Peyer's patch (tissue), 4 donors: Measurements from ENCODE around the gene ACAT2. TPM values are rescaled to one million over a fixed set of nuclear protein-coding genes. Genes with fewer than 3 reads are reported as not detected.

Experiments
- DNase-seq, 3 donors: peaks; one replicate each; pipeline ENCODE4 v3.0.0-alpha.2; 2017 to 2019
- H3K27ac ChIP-seq, 4 donors: fragments of 200-600 bp; sonication (generic); one replicate each; pipeline ENCODE4 v1.5.1; 2016 to 2019
- H3K27me3 ChIP-seq, 2 donors: fragments of 200-600 bp; sonication (generic); one replicate each; pipeline ENCODE4 v1.5.1; 2019
- H3K36me3 ChIP-seq, 3 donors: fragments of 200-600 bp; sonication (generic); one replicate each; pipeline ENCODE4 v1.5.1; 2016 to 2019
- H3K4me1 ChIP-seq, 4 donors: fragments of 200-600 bp; sonication (generic); one replicate each; pipeline ENCODE4 v1.5.1; 2016 to 2019
- H3K4me3 ChIP-seq, 4 donors: fragments of 200-600 bp; sonication (generic); 1 replicate in 3 of 4; 2 replicates in 1 of 4; pipeline ENCODE4 v1.5.1; 2016 to 2019; ENCODE audit warnings: mild to moderate bottlenecking in 1 of 4
- H3K9me3 ChIP-seq, 4 donors: fragments of 200-600 bp; sonication (generic); one replicate each; pipeline ENCODE4 v1.5.1; 2016 to 2019; ENCODE audit warnings: mild to moderate bottlenecking in 1 of 4
- POLR2A ChIP-seq, 2 donors: fragments of 450-650 bp; IDR thresholded peaks; one replicate each; pipeline ENCODE4 v1.5.1; 2017; ENCODE audit warnings: antibody characterized with exemption in 2 of 2, mild to moderate bottlenecking in 2 of 2, moderate library complexity in 2 of 2
- total RNA-seq, 4 donors: library from RNA; depleted of rRNA; stranded (reverse); fragments of >200 nt; gene quantifications; one replicate each; pipeline ENCODE4 v1.1.0, GENCODE V29; 2016
- TF ChIP-seq, protein P1 (sequence below), 6 experiments: fragments of 450-650 bp in 4 of 6; fragments of 200-600 bp in 2 of 6; sonication (generic) in 1 of 6; IDR thresholded peaks; one replicate each; pipeline ENCODE4 v1.5.1; 2017 to 2019; ENCODE audit warnings: antibody characterized with exemption in 6 of 6, mild to moderate bottlenecking in 3 of 6, moderate library complexity in 1 of 6

Gene ACAT2
- total RNA-seq, 4 donors from 2014 or later: 6.6 to 22.2 (median 16.5) TPM

DNA sequence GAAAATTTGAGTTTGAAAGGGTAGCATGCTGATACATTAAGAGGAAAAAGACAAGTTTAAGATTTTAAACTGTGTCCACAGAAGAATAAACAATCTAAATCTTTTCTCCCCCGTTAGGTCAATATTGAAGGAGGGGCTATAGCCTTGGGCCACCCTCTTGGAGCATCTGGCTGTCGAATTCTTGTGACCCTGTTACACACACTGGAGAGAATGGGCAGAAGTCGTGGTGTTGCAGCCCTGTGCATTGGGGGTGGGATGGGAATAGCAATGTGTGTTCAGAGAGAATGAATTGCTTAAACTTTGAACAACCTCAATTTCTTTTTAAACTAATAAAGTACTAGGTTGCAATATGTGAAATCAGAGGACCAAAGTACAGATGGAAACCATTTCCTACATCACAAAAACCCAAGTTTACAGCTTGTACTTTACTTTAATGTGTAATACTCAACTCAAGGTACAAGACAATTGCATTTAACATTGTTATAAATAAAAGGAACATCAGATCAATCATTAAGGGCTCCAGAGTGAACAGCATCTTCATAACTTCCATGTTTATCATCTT is 16.8 kb downstream of the ACAT2 start:
- TF ChIP-seq POLR2A (IDR thresholded peaks at IDR 0.05): no peak
- TF ChIP-seq, protein P1, sequence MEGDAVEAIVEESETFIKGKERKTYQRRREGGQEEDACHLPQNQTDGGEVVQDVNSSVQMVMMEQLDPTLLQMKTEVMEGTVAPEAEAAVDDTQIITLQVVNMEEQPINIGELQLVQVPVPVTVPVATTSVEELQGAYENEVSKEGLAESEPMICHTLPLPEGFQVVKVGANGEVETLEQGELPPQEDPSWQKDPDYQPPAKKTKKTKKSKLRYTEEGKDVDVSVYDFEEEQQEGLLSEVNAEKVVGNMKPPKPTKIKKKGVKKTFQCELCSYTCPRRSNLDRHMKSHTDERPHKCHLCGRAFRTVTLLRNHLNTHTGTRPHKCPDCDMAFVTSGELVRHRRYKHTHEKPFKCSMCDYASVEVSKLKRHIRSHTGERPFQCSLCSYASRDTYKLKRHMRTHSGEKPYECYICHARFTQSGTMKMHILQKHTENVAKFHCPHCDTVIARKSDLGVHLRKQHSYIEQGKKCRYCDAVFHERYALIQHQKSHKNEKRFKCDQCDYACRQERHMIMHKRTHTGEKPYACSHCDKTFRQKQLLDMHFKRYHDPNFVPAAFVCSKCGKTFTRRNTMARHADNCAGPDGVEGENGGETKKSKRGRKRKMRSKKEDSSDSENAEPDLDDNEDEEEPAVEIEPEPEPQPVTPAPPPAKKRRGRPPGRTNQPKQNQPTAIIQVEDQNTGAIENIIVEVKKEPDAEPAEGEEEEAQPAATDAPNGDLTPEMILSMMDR (IDR thresholded peaks at IDR 0.05): no peak
- Histone ChIP-seq H3K27ac (no peak overlapping the region), H3K4me3 (no peak overlapping the region), H3K27me3 (no peaks in the 10 kb centered on the region), H3K36me3 (peaks cover 0 to 80% (median 0%) of the 10 kb centered on the region in 3 donors), H3K4me1 (no peaks in the 10 kb centered on the region), H3K9me3 (no peaks in the 10 kb centered on the region)
- DNase-seq: no peak

DNA sequence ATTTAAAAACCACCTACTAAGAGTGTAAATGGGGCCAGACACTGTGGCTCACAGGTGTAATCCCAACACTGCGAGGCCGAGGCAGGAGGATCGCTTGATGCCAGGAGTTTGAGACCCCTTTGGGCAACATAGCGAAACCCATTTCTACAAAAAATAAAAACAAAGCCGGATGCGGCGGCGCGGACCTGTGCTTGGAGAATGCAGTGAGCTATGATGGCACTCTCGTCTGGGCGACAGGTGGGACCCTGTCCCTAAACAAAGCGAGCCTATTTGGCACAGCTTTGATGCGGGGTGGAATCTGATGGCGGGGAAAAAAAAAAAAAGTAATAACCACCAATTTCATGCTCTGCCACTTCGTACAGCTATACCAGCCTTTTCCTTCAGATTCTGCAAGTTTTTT is 26.4 kb downstream of the ACAT2 start:
- no peak for DNase-seq
- Histone ChIP-seq H3K27ac (peak overlapping the region in 3 of 4 donors; percentile 93 to 98 (median 94)), H3K27me3 (no peaks in the 10 kb centered on the region), H3K36me3 (peaks cover 0 to 54% (median 0%) of the 10 kb centered on the region in 3 donors), H3K9me3 (no peaks in the 10 kb centered on the region), H3K4me3 (peak overlapping the region; percentile 82 to 100 (median 96)), H3K4me1 (peaks cover 0 to 40% (median 13%) of the 10 kb centered on the region in 4 donors)
- TF ChIP-seq, protein P1 (IDR thresholded peaks at IDR 0.05): no peak
- TF ChIP-seq POLR2A (IDR thresholded peaks at IDR 0.05): no peak

DNA sequence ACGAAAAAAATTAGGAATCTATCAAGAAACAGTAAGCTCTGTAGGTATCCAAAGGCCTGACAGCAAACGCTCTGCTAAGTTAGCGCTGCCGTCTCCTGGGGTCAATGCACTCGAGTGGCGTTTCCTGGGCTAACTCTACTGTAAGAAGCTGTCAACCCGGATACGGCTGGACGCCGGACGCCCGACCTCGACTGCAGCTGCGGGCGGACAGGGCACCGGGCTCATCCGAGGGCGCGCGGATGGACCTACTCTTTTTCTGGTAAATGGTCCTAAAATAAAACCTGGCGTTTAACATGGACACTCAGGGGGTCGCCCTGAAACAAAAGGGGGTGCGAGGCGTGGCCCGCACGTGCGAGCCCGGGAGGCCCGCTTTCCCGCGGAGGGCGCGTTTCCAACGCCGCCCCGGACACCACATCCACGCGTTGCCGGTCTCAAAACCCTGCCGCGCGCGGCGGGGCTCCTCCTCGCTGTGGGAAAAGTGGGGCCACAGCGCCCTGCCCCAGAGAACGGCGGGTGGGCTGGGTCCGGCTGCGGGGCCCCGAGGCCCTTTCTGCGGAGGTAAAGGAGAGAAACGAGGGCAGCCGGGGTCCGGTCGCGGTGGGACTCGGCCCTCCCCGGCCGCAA is 27.0 kb downstream of the ACAT2 start:
- peak in 1 of 2 donors; percentile 14 for TF ChIP-seq POLR2A (IDR thresholded peaks at IDR 0.05)
- TF ChIP-seq, protein P1 (IDR thresholded peaks at IDR 0.05): no peak
- Histone ChIP-seq H3K9me3 (no peaks in the 10 kb centered on the region), H3K4me3 (peak overlapping the region; percentile 82 to 100 (median 96)), H3K36me3 (peaks cover 0 to 48% (median 0%) of the 10 kb centered on the region in 3 donors), H3K4me1 (peaks cover 0 to 40% (median 13%) of the 10 kb centered on the region in 4 donors), H3K27me3 (no peaks in the 10 kb centered on the region), H3K27ac (peak overlapping the region; percentile 93 to 100 (median 96))
- peak; percentile 65 to 83 (median 75) for DNase-seq

DNA sequence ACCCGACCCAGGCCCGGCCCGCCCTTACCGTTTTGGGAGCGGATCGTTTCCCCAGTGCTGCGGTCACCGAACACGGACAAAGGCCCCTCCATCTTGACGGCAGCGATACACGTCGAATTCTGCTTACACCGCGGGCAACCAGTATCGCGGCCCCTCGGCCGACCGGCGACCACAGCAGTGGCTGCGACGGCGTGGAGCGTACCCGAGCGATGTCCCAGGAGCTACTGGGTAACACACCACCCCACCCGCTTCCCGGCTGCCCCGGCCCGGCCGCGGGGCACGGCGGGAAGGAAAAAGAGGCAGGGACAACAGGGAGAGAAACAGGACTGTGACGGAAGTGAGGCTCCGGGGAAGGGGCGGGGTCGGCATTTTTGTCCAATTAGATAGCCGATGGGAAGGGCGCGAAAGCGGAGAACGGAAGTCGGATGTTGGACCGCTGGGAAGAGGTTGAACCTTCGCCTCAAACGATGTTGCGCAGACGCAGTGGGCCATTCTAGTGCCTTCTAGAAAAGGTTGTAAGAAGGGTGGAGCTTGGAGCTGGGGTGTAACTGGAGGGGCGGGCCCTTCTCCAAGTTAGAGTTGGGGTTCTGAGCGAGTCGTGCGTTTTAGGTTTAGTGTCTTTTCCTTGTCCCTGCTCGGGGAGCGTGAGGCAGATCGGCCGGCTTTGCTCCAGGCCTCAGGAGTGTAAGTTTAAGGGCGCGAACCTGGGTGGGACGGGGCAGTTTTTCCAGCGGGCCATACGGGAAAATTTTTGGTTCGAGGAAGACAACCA is 27.7 kb downstream of the ACAT2 start, which contains the start of gene TCP1:
TSS of gene TCP1 (minus strand) at position 226 of the 772 bp plus-strand sequence. CDS start at position 92, 134 bp downstream.
- TF ChIP-seq, protein P1 (IDR thresholded peaks at IDR 0.05): peak in 1 of 6 experiments; percentile 6
- TF ChIP-seq POLR2A (IDR thresholded peaks at IDR 0.05): peak; percentile 92 to 96
- peak; percentile 98 to 100 (median 99) for DNase-seq
- Histone ChIP-seq H3K27ac (peak within 1 kb of the TSS; percentile 93 to 100 (median 96)), H3K4me1 (peaks cover 0 to 40% (median 13%) of the 10 kb centered on the region in 4 donors), H3K36me3 (peaks cover 0 to 41% (median 0%) of the 10 kb centered on the region in 3 donors), H3K4me3 (peak within 1 kb of the TSS; percentile 82 to 100 (median 96)), H3K27me3 (no peaks in the 10 kb centered on the region), H3K9me3 (no peaks in the 10 kb centered on the region)

DNA sequence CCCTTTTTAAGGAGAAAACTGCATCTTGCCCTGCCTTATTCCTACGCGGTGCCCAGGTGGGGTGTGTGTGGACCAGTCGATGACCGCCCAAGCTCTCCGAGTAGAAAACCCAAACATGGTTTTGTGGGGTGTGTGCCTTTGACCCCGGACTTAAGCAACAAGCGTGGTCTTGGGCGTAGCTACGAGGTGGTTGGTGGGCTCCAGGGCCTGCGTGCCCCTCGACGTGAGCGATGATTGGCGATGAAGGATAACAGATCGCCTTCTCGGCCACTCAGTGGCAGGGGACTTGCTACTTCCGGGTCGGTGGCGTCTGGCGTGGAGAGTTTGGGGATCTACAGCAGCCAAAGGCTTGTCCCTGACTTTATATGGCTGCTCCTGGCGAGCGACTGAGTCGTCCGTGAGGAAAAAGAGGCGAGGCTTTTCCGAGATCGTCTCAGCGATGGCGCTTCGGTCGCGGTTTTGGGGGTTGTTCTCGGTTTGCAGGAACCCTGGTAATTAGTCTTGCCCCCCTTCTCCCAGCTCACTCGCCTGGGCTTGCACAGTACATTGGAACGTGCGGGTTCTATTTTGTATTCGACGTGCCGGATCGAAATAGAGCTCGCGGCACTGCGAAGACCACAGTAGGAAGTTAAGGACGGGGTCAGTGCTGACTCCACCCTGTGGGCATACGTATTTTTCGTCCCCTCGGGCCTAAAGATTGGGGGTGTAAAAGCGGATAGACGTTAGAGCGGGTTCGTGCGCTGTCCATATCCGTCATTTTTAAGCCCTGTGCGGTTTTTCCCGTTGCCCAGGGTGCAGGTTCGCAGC is 28.5 kb downstream of the ACAT2 start, which contains the start of gene MRPL18:
TSS of gene MRPL18 (plus strand) at position 319 of the 807 bp plus-strand sequence. CDS start at position 440, 121 bp downstream.
- Histone ChIP-seq H3K4me3 (peak within 1 kb of the TSS; percentile 82 to 100 (median 96)), H3K4me1 (peaks cover 0 to 40% (median 13%) of the 10 kb centered on the region in 4 donors), H3K36me3 (peaks cover 0 to 38% (median 0%) of the 10 kb centered on the region in 3 donors), H3K9me3 (no peaks in the 10 kb centered on the region), H3K27ac (peak within 1 kb of the TSS; percentile 93 to 100 (median 96)), H3K27me3 (no peaks in the 10 kb centered on the region)
- peak; percentile 37 to 66 for TF ChIP-seq POLR2A (IDR thresholded peaks at IDR 0.05)
- TF ChIP-seq, protein P1 (IDR thresholded peaks at IDR 0.05): peak in 1 of 6 experiments; percentile 13
- DNase-seq: peak; percentile 92 to 97 (median 95)
